Upper lobe of right lung (tissue), 1 donor: ENCODE results near the gene RPL7A. TPM values are rescaled to one million over a fixed set of nuclear protein-coding genes. Genes with fewer than 3 reads are reported as not detected.

Source experiments
- total RNA-seq: library from RNA; stranded (reverse); fragmentation: NEBNext Ultra II Directional; extraction: Animal tissue kit (Norgen Biotek cat#: 25700); gene quantifications from one replicate; pipeline ENCODE4 v1.2.1, GENCODE V29; 2021
- donor health status: DM: no; HTN: yes; CAD: no; lungs with severe emphysema.

RPL7A gene
- total RNA-seq, 1 donor from 2014 or later: 1,380 TPM

Other genes starting within 250 kb of the RPL7A start
- 66.3 TPM for gene RALGDS, start 227.0 kb upstream of the RPL7A start, total RNA-seq
- 27.4 TPM for gene GBGT1, start 184.3 kb upstream of the RPL7A start, total RNA-seq
- gene OBP2B, start 139.0 kb upstream of the RPL7A start, total RNA-seq: not detected
- gene ABO, start 73.0 kb upstream of the RPL7A start, total RNA-seq: 16.8 TPM
- gene SURF6, start 12.0 kb upstream of the RPL7A start, total RNA-seq: 15.9 TPM
- 25.8 TPM for gene MED22, start 87 bp upstream of the RPL7A start, total RNA-seq
- gene SURF1, start 8.3 kb downstream of the RPL7A start, total RNA-seq: 43.9 TPM
- 12.0 TPM for gene SURF2, start 8.3 kb downstream of the RPL7A start, total RNA-seq
- 142 TPM for gene SURF4, start 27.8 kb downstream of the RPL7A start, total RNA-seq
- 1.2 TPM for gene STKLD1, start 28.1 kb downstream of the RPL7A start, total RNA-seq
- 22.6 TPM for gene REXO4, start 69.8 kb downstream of the RPL7A start, total RNA-seq
- 2.0 TPM for gene ADAMTS13, start 74.1 kb downstream of the RPL7A start, total RNA-seq
- 39.8 TPM for gene CACFD1, start 111.8 kb downstream of the RPL7A start, total RNA-seq
- gene SLC2A6, start 130.9 kb downstream of the RPL7A start, total RNA-seq: 11.4 TPM
- gene MYMK, start 176.7 kb downstream of the RPL7A start, total RNA-seq: not detected
- gene ADAMTSL2, start 186.5 kb downstream of the RPL7A start, total RNA-seq: 17.4 TPM